NCI-H2227 (cell line): ENCODE results near the gene P2RY14.

Experiments used
- DNase-seq: peaks from one replicate; lab custom pipeline; 2025; ENCODE audit not compliant: unreplicated experiment; lab: John Stamatoyannopoulos, UW

Gene P2RY14

DNA sequence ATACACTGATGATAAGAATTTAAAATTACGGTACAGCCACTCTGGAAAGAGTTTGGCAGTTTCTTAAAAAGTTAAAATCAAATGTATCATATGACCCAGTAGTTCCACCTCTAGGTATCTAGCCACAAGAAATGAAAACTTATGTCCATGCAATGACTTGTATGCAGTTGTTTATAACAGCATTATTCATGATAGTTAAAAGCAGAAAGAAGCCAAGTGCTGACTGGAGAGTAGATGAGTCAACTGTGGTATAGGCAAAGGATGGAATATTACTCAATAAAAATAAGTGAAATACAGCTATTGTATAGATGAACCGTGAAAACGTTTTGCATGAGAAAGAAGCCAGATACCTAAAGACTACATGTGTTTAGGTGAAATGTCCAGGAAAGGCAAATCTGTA is 23.4 kb upstream of the P2RY14 start:
- no peak for DNase-seq

DNA sequence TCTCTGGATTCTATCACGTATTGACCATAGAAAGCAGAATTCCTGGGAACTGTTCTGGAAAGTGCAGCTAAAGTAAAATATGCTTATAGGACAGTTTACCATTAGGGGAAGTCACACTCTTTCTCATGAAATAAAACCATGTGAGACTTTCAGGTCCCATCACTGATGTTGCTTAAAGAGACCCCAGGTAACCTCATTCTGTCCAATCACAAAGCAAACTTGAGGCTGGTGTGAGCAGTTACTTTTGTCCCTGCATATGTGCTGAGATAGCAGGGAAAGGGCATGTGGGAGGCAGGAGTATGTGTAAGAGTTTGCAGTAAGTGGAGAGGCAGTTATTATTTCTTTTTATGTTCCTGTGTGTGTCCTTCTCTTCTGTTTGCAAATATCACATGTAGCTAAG is 22.2 kb upstream of the P2RY14 start:
- no peak for DNase-seq

DNA sequence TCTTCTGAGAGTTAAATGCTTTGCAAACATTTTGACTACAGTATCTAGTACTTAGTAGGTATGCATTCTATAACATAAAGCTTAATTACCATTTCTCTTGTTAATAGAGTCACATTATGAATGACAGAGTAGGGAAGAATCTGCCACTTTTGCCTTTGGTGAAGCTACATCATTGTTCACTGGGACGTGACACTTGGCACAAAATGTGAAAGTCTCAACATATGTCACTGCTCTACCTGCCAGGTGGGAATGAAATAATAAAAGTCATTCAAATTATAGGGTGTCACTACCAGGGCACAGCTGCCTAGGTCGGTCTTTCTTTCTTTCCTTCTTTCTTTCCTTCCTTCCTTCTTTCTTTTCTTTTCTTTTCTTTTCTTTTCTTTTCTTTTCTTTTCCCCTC is 20.7 kb upstream of the P2RY14 start:
- no peak for DNase-seq

DNA sequence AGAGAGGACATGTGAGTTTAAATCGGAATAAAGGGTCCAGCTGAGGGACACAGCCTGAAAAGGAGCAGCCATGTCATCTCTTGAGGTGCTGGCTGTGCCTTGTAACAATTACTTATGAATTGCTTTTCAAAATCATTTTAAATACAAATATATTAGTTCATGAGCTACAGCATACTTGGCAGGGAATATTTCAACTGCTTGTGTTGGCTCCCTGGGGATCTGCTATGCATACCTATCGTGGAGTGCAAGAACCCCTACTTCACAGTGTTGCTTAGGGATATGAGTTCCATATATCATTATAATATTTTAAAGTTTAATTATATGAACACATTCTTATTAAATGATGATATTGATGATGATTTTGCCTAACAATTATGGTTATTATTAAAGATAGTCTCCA is 19.1 kb upstream of the P2RY14 start:
- DNase-seq = no peak

DNA sequence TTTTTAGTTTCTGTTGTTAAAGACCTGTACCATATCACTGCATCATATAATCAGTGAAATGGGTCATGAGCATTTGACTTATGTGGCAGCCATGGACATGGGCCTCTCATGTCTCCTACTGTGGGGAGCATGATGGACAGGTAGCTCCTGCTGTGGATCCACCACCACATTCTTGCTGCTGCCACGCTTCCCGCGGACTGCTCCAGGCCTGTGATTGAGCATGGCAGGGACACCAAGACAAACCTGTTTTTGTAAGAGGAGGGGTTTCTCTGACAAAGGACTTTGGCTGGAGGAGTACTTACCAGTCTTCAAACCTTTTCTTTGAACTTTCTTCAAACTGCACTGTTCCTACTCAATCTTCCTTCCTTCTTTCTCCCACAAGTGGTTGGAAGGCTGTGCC is 17.9 kb upstream of the P2RY14 start:
- DNase-seq = no peak

DNA sequence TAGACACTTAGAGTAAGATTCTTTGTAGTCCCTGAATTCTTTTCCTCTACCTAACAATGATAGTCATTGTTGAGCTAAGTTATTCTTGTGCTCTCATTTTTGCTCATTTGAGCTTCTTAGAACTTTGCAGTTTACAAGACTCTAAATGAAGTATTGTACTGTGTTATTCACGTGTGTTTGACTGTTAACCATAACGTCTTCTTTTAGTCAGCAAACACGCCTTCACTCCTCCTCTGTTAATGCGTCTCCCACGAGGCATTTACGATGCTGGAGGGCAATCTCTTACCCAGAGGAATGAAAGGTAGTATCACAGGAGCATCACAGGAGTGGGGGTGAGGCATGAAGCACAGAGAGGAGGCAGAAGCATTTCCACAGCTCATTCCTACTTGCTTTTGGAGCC is 14.8 kb upstream of the P2RY14 start:
- DNase-seq = no peak

DNA sequence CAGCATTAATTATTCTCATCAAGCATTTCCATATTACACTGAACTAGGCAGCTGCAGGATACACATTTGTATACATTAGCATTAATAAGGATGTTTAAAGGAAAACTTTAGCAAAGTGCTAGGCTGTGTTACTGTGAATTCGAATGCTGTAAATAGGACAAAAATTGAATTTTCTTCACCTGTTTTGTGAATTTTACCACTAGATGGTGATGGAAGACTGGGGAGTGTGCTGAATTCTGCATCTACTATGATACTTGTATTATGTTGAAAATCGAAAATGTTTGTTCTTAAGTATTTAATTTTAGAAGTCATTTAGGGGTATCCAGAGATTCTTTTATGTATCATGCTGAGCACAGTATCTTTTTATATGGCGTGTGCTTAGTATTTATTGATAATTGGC is 12.3 kb upstream of the P2RY14 start:
- no peak for DNase-seq

DNA sequence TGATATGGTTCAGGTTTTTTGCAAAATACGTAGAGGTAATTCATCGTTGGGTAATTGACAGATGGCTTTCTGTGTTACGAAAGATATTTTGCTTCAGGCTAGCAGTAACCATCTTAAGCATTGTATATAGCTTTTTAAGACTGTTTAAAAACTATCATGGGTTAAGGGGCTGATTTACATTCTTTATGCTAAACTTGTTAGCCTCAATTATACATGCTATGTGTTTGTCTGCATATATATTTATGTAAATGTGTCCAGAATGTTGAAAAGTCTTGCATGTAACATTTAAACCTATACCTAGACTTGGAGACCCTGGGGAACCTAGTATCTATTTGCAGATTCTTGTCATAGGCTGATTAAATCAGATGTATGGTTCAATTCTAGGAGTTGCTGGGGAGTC is 11.1 kb upstream of the P2RY14 start:
- DNase-seq = no peak

DNA sequence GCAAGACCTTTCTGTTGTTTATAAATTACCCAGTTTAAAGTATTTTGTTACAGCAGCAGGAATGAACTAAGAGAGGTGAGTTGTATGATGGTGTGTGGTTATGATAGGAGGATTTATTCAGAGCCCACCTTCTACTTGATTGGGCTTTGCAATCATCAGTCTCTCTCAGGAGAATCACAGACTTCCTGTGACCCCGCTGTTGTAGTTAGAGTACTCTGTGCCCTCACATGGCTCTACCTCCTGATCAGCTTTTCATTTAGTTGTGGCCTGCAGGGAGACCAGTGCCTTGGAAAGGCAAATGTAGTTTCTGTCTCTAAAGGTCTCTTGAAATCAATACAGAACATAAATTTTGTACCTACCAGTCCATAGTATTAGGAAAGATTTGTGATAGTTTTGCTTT is 7.6 kb upstream of the P2RY14 start:
- no peak for DNase-seq

DNA sequence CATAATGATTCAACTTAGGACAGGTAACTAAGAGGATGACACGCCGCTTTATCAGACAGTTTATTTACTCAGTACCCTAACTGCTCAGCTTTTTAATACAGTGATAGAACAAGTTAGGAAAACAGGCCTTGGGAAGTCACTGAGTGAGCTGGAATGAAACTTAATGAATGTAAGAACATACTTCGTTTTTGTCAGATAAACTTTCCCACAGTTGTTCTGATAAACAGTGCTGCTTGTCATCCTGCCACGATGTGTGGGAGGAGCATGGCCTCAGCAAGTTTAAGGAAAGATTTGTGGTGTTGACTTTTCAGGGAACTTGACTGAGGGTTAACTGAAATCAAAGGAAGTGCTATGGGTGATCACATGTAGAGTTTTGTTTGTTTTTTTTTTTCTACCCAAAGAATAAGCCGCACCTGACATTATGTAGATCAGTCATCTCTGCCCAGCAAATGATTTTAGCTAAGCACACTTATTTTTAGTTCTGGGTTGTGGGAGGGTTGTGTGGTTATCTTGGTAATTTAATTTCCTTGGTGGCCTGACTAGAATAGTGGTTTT is 5.6 kb upstream of the P2RY14 start:
- DNase-seq = no peak

DNA sequence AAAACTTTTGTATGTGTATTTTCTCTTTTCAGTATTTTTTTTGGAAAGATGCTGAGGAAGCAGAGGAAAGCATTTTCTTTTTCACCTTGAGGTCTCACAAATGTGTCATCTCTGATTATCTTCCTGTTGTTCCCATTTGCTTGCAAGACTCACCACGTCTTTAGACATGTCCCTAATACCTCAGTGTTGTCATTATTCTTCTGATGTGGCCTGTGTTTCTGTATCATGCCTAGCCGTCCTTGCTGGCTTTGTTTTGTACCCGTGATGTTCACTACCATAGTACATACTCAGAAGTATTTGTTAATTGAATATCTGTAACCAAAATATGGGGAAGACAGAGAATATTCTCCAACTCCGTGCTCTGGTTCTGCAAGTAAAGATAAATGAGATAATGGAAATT is 5.0 kb upstream of the P2RY14 start:
- DNase-seq = no peak

DNA sequence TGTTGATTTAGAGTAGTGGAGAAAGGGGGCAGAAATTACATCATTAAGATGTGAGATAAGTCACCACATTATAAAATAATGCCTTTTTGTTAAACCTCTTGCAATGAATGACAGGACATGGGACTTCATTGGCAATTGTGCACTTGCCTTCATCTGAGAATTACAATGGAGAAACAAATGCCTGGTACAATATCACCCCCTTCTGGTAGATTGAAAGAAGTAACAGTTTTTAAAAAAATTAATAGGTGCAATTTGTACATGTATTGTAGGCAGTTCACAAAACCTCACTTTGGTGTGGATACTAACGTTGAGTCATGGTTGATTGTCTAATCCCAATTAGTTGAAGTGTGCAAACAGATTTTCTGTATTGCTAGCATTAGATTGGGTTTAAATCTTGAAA is 4.6 kb upstream of the P2RY14 start:
- DNase-seq = peak; percentile 33

DNA sequence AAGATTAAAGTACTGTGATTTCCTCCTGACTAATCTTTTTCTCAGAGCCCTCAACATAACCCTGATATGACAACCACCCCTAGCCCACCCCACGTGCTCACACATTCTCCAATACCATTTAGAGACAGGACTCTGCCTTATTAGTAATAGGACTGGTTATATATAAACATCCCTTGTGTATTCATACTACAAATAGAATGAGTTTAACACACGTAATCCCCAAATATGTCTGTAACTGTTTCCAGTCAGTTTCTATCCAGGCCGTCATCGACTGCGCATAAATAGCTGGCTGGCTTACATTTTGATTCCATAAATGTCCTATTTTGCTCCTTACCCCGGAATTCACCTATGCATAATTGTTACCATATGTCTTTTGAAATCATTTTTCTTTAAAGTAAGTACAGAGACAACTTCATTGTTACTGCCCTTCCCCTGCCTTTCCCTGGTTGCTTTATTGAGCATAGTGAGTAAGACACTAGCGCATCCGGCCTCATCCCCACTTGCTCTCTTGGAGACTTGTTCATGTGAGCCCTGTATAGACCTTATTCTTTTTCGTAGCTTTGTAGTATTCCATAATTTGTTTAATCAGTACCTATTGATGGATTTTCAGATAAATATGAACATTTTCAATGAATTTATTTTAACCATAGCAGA is 3.5 kb upstream of the P2RY14 start:
- no peak for DNase-seq

DNA sequence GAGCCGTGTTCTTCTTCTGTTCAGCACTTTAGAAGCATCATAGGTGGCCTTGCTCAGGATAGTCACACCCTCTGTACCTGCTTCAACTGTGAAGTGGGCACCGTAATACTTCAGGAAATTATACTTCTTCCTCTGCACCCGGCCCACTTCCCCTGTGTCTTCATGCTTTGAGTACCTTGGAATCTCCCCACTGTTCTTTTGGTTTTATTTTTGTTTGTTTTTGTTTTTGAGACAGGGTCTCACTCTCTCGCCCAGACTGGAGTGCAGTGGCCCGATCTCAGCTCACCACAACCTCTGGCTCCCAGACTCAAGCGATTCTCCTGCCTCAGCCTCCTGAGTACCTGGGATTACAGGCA is 1.7 kb downstream of the P2RY14 start:
- DNase-seq = no peak

DNA sequence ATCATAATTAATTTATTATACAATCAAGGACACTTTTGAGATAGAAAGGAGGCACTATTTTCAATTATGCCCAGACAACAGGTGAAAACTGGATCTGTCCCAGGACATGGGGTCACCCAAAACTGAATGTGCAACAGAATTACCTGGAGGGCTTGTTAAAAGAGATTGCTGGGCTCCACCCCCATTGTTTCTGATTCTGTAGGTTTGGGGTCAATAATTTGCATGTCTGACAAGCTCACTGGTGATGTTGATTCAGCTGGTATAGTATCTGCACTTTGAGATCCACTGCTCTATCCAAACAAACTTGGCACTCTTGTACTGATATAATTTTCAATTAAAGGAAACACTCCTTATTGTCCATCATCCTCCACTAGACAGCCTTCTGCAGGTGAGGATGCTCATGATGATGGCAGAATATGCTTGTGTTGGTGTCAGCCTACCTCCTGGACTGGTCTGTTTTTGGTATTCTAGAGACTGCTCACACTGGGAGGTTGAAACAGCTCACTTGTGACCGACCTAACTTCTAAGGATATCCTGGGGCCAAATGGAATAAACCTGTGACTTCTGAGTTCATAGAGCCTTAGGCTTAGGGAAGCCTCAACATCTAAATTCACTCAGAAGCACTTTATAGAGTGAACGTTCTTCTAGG is 2.2 kb downstream of the P2RY14 start:
- DNase-seq = no peak

DNA sequence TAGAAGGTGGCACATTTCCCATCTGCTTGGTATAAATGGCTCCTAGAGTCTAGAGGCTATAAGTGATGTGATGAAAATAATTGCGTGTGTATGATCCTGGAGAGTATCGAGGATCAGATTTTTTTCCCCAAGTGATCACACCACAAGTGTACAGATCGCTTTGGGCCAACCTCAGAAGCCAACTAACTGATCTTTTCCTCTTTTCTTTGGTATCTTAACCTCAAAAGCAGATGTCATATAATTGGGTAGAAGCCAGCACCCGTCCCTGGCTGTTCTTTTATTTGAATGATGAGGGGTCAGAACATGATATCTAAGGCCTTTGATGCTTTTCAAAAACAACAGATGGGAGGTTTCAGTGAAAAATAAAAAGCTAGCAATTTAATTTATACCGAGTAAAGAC is 3.3 kb downstream of the P2RY14 start:
- peak; percentile 4 for DNase-seq

DNA sequence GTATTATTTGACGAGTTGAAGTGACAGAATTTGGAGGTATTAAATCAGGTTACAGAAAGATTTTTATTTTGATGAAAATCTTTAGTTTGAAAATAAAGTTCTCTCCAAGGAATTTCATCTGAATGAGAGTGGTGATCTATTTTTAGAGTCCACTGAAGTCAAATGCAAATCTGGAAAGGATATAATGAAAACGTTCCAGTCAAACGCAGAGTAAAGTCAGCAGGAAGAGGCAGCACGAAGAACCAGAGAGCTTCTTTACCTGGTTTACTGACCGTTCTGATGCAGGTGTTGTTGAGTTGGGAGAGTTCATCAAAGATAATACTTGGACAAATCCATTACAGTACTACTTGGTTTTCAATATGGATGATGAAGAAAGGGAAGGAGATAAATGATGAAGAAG is 8.7 kb downstream of the P2RY14 start:
- no peak for DNase-seq

DNA sequence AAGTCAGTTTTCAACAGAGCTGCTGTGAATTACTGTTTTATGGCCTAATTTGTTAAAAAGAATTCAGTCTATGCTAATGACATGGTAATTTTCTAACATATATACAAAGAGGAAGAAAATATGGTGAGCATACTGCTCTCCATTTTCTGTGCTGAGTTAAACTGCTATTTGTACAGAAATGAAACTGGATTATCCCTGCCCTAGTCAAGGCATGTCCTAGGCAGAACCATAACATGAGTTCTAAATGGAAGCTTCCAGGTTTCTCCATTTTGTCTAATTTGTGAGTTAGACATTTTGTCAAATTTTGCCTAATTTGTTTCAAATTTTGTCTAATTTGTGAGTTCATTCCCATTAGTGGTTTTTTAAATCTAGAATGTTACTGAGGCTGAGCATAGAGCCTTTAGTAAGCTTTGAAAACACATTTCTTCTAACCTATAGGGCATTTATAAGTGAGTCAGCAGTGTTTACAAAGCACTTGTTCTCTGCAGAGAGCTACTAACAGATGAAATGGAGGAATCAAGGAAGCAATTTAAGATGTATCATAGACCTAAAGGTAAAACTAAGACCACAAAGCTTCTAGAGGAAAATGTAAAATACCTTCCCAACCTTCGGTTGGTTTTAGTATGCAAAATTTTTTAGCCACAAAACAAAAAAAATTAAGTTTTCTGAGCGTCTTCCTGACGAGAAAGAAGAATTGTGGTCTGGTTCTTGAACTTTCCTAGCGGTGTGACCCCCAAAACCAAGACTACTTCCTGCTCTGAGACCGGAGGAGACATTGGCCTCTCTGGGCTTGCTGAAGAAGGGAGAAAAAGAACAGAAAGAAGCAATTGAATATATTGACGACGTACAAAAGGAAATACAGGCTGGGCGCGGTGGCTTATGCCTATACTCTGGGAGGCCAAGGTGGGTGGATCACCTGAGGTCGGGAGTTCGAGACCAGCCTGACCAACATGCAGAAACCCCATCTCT is 9.8 kb downstream of the P2RY14 start:
- no peak for DNase-seq

DNA sequence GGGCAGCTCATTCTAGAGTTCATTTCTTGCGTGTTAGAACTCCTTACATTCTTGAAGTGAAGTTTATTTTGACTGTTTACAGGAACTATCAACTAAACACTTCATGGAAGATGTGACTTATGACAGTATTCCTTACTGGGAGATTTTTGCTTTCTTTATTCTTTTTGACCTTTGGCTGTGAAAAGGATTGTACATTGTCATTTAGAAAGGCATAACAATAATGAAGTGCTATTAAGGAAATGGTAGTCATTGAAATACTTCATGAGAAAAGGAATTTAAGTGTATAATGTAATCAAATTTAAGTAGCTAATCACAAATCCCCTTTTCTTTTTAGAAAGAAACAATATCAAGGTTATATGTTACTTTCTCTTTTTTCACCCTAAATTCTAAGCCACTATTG is 11.3 kb downstream of the P2RY14 start:
- DNase-seq = no peak

DNA sequence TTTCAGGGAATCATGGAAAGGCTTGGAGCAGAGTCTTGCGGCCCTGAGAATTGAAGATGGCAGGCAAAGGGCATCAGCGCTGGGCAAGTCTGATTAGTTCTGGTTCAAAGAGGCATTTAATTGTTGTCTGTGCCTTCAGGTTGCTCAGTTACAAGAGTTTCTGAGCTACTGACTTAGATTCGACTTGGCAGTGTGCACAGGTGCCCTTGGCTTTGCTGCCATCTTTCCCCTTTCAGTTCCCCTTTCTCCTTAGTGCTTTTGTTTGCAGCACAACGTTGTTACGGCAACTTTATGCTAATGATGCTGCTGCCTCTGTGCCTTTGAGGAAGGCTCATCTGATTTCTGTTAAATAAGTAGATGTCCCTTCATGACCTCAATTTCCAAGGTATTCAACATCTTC is 12.5 kb downstream of the P2RY14 start:
- peak; percentile 1 for DNase-seq

DNA sequence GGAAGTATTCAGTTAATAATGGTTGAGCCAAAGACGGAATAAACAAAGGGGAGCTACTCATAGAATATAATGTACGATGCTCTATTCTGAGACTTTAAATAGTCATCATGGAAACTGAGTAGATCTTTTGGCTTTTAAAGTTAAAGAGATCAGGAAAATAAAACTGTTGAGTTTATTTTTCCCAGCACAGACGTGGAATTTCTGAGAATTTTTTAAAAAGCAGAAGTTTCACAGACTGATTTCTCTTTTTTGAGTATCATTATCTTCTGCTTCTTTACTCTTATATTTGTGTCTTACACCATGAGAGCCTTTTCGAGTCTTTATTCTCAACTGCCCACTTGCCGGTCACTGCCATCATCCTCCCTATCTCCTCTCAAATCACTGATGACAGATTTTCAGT is 13.2 kb downstream of the P2RY14 start:
- no peak for DNase-seq

DNA sequence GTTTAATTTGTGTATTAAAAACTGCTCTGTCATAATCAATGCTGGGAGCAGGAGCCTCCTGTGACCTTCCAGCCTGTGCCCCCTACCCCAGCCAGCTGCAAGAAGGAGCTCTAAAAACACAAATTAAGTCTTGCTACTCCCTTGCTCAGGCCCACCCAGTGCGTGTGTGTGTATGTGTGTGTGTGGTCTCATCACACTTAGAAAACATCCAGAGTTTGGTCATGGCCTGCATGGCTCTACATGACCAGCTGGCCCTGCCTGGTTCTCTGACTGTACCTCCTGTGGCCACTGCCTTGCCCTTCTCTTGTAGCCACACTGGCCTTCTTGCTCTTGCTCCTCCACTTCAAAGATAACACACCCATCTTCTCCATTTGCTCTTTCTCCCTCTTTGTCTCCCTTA is 13.7 kb downstream of the P2RY14 start:
- no peak for DNase-seq
